UCSD-AML1 (cell line): ENCODE data around the gene CDT1.
"Not testable (repeated sequence)": the region's sequence is repeated elsewhere in the genome, so short reads cannot be mapped to it uniquely, and the experiment has no call there.

Experiments used
- DNase-seq: peaks from one replicate; lab custom pipeline; 2025; ENCODE audit not compliant: unreplicated experiment; lab: John Stamatoyannopoulos, UW

The CDT1 gene

DNA sequence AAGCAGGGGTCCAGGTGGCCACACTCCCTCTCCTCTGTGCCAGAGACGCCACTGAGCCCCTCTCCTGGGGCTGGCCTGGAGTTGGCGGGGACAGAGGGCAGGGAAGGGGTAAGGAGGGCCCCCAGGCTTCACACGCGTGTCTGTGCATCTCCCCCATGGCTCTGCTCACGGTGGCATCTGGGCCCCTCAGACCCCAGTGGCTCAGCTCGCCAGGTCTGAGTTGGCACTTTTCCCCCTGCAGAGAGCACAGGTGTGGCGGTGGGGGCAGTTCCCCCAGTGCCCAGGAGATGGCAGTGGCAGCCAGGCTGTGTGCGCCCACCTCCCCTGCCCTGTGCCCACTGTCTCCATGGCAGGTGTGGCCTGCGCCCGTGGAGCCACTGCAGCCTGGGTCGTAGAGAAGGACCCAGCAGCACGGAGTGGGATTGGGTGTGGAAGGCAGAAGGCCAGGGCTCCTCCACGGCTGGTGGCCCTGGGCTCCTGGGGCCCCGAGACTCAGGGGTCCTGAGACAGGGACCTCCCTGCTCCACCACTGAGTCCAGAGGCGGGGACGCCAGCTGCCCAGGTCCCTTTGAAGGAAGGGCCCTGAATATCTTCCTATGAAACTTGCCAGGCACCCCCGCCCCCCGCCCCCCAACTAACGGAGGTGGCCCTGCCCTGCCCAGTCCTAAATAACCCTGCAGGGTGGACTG is 12.5 kb downstream of the CDT1 start:
- DNase-seq = peak; percentile 61

DNA sequence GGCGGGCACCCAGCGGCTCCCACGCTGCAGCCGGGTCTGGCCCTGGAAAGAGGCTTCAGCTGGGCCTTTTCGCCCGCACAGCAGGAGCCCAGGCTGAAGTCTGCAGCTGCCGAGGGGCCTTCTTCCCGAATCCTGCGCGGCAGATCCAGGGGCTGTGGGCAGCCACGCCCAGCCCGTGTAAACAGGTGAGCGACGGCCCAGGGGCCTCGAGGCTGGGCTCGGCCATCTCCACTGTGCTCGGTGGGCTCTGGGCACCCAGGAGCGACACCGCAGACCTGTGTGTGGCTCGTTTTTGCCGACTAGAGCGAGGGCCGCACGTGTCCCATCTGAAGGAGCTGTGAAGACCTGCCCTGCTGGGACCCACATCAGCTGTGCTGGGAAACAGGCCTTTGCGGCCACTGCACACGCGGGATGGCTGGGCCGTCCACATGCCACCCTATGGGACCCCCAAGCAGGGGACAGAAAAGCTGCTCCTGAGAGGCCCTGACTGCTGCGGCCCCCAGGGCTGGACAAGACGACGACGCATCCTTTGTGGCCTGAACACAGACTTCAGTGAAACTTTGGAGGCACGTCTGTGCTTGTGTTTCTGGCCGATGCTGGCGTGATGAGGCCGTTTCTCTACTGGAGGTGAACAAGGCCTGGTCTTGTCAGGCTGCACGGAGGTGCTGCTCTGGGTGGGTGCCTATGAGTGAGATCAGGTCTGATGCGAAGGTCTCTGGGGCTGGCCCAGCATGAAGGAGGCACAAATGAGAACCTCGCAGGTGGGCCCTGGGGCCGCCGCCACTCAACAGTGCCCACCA is 13.3 kb downstream of the CDT1 start:
- no peak for DNase-seq

DNA sequence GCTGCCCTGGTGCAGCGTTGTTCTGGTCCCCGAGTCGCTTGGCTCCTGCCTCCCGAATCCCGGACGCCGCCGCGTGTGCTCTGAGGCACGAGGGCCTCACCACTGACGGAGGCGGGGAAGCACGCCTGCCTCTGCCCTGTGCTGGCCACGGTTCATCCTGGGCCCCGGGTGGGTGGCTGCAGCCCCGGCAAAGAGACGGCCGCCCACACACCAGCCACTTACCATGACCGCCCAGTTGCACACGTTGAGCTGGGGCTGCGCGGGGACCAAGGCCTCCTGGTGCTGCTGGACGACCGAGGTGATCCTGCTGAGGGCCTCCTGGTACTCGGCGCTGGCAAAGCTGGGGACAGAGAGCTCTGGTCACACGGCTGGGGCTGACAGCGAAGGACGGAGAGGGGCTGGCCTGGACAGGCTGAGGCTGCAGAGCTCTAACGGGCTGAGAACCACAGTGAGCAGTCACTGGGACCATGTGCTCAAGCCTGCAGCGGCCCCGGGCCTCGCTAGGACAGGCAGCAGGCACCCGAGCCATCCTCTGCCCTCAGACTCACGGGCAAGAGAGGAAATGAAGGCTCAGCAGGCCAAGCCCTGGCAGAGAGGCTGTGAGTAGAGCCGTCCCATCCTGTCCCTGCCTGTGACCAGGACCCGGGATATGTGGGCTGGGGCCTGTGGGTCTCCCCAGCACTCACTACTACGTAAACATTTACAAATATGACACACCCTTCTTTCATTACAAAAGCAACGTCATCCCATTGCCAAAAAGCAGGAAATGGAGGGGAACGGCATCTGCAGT is 14.4 kb downstream of the CDT1 start:
- DNase-seq = no peak

DNA sequence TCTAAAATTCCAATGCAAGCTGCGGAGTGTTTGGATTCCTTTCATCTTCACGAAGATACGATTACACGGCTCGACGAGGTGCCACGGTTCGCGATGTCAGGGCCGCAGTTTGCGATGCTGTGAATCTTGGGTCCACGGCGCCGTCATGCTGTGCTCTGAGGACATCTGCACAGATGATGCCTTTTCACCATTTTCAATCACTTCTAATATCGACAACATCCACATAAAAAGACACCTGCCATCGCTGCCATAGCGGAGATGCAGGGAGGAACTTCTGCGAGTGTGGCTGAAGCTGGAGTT is 14.9 kb downstream of the CDT1 start:
- DNase-seq = no peak

DNA sequence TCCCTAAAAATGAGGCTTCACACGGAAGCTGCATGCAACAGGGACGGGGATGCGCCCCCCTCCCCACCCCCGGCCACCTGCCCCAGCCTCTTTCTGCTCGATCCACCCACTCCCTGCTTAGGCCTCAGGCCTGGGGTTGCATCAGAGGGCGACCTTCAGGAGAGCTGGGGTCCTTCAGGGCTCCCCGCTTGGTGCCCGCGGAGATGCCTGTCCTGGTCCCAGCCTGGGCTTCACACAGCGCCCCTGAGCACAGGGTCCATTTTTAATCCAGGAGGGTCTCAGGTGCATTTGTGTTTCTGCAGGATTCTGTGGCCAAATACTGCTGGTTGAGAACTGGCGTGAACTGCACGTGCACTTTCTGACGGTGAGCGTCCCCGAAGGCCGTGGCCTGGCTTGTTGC is 15.5 kb downstream of the CDT1 start:
- no peak for DNase-seq

DNA sequence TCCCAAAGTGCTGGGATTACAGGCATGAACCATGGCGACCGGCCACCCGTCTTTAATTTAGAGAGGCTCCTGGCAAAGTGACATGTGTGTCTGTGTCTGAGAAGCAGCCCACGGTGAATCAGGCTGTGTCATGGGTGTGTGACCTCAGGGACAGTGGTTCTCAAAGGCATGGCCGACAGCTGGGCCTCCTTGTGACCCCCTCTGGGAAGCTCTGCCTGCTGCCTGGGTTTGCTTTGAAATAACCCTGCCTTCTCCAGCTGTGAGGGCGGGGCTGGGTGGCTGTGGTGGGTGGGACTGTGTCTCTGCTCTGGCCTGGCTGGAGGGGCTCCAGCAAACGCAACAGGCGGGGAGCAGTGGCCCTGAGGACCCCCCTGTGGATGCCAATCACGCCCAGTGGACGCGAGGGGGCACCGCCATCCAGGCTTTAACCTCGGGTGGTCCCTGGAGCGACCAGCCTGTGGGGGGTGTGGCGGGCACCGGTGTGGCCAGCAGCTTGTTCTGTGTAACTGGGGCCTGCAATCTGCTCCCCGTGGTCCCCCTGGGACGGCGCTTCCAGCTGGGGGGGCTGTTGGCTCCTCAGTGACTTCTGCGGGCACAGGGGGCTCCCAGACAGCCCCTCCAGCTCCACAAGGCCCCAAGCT is 16.9 kb downstream of the CDT1 start:
- no peak for DNase-seq

DNA sequence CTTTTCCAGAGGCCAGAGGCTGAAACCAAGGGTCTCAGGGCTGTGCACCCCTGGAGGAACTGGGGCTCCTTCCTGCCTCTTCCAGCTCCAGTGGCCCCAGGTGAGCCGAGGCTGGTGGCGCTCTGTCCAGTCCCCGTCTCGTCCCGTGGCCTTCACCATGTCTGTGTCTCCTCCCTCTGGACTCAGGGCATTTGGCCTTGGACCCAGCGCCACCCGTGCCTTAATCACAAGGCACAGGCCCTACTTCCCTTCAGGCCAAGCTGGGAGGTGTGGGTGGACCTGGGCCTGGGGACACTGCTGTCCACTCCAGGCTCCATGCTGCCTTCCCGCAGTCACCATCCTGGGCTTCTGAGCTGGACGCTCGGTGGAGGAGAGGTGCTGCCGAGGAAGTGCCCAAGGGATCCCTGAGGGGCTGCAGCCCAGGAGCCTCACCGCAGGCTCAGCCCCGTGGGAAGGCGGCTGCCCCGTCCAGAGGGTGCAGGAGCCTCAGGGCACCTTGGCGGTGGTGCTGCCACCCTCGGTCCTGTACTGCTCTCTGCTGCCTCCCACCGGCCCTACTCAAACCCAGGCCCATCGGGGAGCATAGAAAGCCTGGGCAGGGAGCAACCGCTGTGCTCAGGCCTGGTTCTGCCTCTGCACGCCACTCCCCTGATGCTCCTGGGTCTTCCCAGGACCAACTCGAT is 17.7 kb downstream of the CDT1 start:
- DNase-seq = no peak

DNA sequence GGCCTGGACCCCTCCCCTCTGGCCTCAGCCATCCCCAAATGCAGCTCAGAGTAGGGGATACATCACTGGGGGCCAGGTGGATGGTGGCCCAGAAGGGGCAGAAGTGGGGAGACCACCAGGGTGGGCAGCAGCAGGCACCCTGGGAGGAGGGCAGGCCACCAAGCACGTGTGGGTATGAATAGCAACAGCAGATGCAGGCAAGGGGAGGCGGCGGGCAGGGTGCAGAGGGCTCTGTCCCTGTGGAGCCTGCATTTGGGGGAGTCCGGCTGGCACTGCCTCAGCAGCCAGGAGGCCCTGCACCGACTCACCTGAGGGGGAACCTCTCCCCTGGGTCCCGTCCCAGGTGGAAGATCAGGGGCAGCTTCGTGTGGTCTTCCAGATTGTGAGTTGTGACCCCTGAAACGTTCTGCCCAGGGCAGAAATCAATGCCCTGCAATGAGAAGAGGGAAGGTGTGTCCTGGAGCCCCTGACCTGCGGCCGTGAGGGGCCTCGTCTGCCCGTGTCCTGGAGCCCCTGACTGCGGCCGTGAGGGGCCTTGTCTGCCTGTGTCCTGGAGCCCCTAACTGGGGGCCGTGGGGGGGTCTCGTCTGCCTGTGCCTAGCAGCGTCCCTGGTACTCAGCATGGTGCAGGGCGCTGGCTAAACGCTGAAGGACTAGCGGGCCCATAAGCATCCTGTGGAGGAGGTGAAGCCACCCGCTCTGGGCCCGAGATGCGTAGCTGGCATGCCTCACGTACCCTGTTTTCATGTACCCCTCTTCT is 18.9 kb downstream of the CDT1 start:
- DNase-seq = no peak

DNA sequence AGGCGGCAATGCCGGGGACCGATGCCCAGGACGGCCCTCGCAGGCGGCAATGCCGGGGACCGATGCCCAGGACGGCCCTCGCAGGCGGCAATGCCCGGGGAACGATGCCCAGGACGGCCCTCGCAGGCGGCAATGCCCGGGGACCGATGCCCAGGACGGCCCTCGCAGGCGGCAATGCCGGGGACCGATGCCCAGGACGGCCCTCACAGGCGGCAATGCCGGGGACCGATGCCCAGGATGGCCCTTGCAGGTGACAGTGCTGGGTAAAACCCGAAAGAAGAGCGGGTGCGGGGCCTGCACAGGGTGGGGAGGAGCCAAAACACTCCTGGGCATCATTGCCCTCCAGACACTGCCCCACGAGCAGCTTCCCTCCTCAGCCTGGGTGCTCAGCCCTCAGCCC is 20.1 kb downstream of the CDT1 start:
- not testable (repeated sequence) for DNase-seq

DNA sequence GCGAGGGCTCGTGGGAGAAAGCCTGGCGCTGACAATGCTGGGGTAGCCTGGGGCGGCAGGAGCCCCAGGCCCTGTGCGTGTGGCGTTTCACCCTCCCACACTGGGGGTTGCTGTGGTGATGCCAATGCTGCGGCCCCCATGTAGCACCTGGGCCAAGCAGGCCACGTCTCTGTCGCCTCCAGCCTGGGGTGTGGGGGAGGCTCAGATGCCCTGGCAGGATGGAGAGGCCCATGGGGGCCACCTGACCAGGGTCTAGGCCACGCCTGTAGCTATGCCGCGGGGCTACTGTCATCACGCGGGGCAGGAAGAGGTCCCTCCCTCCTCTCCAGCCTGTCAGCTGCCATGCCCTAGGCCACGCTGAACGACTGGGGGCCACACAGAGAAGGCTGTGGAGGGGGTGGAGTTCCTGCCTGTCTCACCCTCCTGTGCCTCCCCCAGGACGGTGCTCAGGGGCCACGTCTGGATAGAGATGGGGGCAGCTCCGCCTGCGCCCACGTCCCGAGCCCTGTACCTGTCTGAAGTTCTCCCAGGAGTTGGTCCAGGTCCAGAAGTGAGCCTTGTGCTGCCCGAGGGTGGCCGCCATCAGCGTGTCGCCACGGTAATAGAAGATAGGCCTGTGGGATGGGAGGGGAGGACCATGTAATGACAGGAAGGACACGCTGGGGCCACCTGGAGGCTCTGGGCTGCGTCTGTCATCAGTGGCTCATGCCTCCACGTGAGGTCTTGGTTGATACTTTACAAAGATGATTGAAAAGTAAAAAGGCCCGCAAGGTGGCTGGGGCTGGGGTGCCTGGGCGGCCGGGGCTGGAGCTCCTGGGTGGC is 20.9 kb downstream of the CDT1 start:
- no peak for DNase-seq

DNA sequence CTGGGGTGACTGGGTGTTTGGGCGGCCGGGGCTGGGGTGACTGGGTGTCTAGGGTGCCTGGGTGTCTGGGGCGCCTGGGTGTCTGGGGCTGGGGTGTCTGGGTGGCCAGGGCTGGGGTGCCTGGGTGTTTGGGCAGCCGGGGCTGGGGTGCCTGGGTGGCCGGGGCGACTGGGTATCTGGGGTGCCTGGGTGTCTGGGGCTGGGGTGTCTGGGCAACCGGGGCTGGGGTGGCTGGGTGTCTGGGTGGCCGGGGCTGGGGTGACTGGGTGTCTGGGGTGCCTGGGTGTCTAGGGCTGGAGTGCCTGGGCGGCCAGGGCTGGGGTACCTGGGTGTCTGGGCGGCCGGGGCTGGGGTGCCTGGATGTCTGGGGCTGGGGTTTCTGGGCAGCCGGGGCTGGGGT is 21.6 kb downstream of the CDT1 start:
- no peak for DNase-seq

DNA sequence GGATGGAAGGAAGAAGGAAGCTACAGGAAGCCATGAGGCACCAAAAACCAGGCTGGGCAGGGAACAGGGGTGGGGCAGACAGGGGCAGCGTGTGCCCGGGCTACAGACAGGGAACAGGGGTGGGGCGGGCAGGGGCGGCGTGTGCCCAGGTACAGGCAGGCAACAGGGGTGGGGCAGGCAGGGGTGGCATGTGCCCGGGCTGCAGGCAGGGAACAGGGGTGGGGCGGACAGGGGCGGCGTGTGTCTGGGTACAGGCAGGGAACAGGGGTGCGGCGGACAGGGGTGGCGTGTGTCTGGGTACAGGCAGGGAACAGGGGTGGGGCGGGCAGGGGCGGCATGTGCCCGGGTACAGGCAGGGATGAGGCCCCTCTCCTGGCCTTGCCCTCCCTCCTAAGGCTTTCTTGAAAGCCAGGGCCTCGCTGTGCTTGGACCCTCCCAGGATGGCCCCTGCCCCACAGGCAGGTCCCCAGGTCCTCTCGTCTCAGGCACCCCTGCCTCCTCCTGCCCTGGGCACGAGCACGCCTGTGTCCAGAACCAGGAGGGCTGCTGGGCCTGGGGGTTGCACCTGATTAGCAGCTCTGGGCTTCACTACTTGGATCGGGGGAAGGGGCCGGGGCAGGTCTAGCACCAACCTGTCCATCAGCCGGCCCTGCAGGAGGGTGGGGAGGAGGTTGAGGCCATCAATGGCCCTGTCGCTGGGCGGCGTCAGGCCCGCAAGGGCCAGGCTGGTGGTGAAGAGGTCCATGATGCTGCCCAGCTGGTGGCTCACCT is 22.7 kb downstream of the CDT1 start:
- no peak for DNase-seq

DNA sequence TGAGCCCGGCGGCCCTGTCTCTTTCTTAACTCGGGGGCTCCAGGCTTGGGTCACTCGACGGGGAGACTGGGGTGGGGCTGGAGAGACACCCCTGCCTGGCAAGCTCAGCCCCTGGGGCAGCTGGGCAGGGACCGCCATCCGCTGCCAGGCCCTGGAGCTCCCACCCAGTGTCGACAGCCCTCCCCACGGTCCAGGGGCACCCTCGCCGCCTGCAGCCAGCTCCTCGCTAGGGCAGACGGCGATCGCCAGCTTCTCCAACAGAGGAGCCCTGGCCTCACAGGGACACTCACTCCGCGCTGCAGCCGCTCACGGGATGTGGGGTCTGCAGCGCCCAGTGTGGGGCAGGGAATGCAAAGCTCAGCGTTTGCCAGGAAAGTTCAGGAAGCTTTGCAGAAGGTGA is 24.1 kb downstream of the CDT1 start:
- DNase-seq = no peak

DNA sequence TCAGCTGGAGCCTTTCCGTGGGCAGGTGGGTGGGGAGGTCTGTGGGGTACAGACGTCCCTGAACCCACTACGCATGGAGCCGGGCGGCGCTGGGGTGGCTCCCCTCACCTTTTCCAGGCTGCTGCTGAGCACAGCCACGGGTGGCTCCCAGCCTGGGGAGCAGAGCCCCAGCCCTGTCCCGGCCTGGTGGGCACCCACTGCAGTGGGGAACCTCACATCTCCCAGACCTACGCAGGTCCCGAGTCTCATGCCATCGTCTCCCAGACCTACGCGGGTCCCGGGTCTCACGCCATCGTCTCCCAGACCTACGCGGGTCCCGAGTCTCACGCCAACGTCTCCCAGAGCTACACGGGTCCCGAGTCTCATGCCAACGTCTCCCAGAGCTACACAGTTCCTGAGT is 25.1 kb downstream of the CDT1 start:
- no peak for DNase-seq

DNA sequence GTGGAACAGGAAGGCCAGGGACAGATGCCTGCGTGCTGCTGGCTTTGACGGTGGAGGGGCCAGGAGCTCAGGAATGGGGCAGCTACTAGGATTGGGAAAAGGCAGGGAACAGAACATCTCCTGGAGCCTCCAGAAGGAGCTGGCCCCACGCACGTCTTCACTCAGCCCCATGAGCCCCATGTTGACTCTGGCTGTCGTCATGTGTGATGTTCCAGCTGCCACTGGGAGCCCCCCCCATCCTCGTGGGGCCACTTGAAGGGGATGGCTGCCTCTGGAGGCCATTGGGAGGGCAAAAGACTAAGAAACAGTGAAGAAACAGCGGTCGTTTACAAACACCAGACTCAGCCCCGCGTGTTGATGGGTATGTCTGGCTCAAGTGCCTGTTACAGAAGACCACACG is 26.7 kb downstream of the CDT1 start:
- no peak for DNase-seq

DNA sequence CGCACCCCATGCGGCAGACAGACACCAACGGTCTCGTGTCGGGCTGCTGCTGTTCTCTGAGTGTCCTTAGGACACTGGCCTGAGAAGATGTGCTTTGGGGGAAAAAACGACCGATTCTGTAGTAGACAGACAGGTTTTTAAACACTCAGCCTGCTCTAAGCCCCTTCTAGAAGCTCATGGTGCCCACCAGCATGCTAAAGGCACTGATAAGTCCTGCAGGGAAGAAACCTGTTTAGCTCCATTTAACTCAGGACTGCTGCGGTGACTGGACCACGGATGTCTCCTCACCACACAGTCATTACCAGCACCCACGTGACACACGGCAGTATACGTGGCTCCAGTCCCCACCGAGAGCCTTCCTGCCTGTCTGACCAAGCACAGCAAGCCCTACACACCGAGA is 27.2 kb downstream of the CDT1 start:
- DNase-seq = no peak

DNA sequence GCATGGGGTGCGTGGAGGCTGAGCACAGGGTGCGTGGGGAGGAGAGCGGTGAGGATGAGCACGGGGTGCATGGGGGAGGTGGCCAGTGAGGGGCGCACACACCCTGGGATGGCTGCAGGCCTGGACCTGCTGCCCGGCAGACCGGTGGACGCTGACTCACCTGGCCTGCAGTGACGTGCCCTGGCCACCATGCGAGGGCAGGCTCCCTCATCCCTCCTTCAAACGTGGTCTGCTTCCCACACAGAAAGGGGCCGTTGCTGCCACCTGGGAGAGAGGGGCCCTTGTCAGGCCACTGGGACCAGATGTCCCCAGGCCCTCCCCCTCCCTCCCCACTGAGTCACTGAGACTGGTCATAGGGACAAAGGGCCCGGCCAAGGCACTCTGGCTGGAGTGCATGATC is 28.2 kb downstream of the CDT1 start:
- DNase-seq = no peak

DNA sequence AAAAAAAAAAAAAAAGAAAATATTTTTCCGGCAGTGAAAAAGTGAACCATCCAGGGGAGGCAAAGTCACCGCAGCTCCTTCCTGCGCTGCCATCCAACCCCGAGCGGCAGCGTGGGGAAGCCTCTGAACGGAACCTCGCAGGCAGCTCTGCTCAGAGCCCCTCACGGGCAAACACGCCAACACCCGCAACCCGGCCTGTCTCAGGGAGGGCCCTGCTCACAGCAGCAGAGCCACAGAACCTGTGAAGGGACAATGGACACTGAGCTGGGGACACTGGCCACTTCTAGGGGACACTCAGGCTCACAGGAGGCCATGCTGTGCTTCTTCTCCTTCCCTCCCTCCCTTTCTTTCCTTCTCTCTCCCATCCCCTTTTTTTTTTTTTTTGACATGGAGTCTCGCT is 29.5 kb downstream of the CDT1 start:
- no peak for DNase-seq

DNA sequence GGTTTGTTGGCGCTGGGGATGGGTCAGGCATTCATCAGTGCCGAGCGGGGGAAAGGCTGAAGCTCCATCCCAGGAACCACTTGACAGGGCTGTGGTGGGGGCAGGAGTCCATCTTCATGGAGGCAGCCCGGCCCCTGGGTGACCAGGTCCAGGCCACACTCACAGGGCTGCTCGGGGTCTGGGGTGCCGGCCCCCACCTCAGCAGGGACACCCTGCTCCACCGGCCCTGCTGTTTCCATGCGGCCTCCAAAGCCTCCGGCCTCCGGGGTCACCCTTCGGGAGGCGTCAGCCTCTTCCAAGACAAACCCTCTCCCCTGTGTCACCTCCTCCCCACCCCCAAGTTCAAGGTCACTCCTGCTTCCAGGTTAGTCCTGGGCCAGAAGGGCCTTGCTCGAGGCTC is 31.1 kb downstream of the CDT1 start:
- DNase-seq = no peak
